Pancreas (tissue), 10 donors: ENCODE data around the gene RPS26. TPM values are rescaled to one million over a fixed set of nuclear protein-coding genes. Genes with fewer than 3 reads are reported as not detected.

Experiments used
- ATAC-seq, 4 donors: fragments of 200-7000 bp; cut with Tn5 transposase; one replicate each; pipeline versions ENCODE4 v1.8.0 to v1.9.1; 2020; ENCODE audit warnings: mild to moderate bottlenecking in 4 of 4, moderate library complexity in 4 of 4
- DNase-seq, 6 donors: peaks; one replicate each; pipeline ENCODE4 v3.0.0-alpha.2; 2020
- FAIRE-seq: peaks from 2 replicates; lab custom pipeline; 2012; peaks lifted over from hg19 to GRCh38; lab: Jason Lieb, UNC
- H3K27ac ChIP-seq, 4 donors: fragments of 200-600 bp; sonication (generic); 1 replicate in 3 of 4; 2 replicates in 1 of 4; pipeline versions ENCODE4 v1.5.0 to v1.8.0; 2020
- H3K27me3 ChIP-seq, 4 donors: fragments of 200-600 bp; one replicate each; pipeline ENCODE4 v1.8.0; 2021
- H3K36me3 ChIP-seq, 3 donors: fragments of 200-600 bp; sonication (generic) in 1 of 3; one replicate each; pipeline versions ENCODE4 v1.5.0 to v1.8.0; 2020 to 2021
- H3K4me1 ChIP-seq, 3 donors: fragments of 200-600 bp; one replicate each; pipeline ENCODE4 v1.8.0; 2021
- H3K4me3 ChIP-seq, 4 donors: fragments of 200-600 bp; sonication (generic) in 2 of 4; one replicate each; pipeline versions ENCODE4 v1.5.0 to v1.8.0; 2020 to 2021
- H3K9me3 ChIP-seq, 4 donors: fragments of 200-600 bp; one replicate each; pipeline ENCODE4 v1.8.0; 2021
- WGBS, 2 donors: extraction: QIAGEN DNeasy Blood & Tissue Kit; methylation state at CpG; one replicate each; pipeline ENCODE4 v1.1.7; 2013; 5-methylcytosine and 5-hydroxymethylcytosine counted together
- intact Hi-C, 3 donors: fragments of 100-400 bp; cut with DNase I; formaldehyde crosslinking; loops; one replicate each; pipeline versions ENCODE4 v1.11.1 to v1.14.2; 2022
- polyA plus RNA-seq, 2 donors: library from polyadenylated mRNA; stranded (reverse); fragments of 200-250 nt; gene quantifications; one replicate each; pipeline ENCODE4 v1.2.3, GENCODE V29; 2013
- total RNA-seq, 6 donors: library from RNA; stranded (reverse); fragmentation: NEBNext Ultra II Directional in 4 of 6; extraction: Animal tissue kit (Norgen Biotek cat#: 25700) in 4 of 6; gene quantifications; one replicate each; pipeline versions ENCODE4 v1.2.1 to v1.2.4, GENCODE V29; 2021 to 2023
- TF ChIP-seq, protein P1 (sequence below), 4 donors: fragments of 200-600 bp; sonication (generic) in 3 of 4; IDR thresholded peaks; one replicate each; pipeline versions ENCODE4 v1.5.0 to v1.8.0; 2021; ENCODE audit warnings: antibody characterized with exemption in 4 of 4
- donor health status: healthy with polysubstance abuse.
- donor health status: DM: no; HTN: no; CAD: no; lungs with moderate emphysema.
- donor health status: DM: no; HTN: no; CAD: no.
- donor health status: control.
- donor health status: control.
- donor health status: Bipolar disorder and iron deficiency.
- donor health status: DM: yes; HTN: yes; CAD: no.
- donor health status: DM: no; HTN: no; CAD: no.
- donor health status: DM: no; HTN: no; CAD: no.
- donor health status: DM: yes; HTN: yes; CAD: no.

The RPS26 gene
- total and polyA plus RNA-seq, 8 donors: 13.8 to 593 (median 32.2) TPM

DNA sequence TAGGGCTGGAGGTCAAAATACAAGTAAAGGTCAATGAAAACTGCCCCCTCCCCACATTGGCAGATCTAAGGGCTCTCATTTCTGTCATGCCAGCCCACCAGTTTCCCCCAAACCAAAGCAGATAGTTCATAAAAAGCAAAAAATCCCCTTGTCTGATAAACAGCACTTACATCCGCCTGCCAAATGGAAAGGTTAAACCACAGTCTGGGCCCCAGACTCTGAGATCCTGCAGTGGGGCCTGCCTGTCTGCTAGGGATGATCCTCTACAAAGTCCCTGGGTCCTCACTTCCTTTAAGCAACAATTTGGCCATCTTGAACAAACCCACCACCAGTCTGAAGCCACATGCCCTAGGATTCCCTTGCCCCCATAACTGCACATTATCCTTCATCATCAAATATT is 9.7 kb upstream of the RPS26 start:
- FAIRE-seq (no peak), ATAC-seq (no peak), DNase-seq (no peak)
- Histone ChIP-seq H3K27me3 (no peaks in the 10 kb centered on the region), H3K9me3 (no peaks in the 10 kb centered on the region), H3K4me3 (no peak overlapping the region), H3K27ac (no peak overlapping the region), H3K36me3 (peaks cover 0 to 7% (median 3%) of the 10 kb centered on the region in 3 donors), H3K4me1 (peaks cover 0 to 8% (median 5%) of the 10 kb centered on the region in 3 donors)
- intact Hi-C loops: loop anchor here in 1 of 3 donors (10.0 kb wide), 1 partner anchor 297 kb away; no protein-coding TSS in a partner anchor
- TF ChIP-seq, protein P1, sequence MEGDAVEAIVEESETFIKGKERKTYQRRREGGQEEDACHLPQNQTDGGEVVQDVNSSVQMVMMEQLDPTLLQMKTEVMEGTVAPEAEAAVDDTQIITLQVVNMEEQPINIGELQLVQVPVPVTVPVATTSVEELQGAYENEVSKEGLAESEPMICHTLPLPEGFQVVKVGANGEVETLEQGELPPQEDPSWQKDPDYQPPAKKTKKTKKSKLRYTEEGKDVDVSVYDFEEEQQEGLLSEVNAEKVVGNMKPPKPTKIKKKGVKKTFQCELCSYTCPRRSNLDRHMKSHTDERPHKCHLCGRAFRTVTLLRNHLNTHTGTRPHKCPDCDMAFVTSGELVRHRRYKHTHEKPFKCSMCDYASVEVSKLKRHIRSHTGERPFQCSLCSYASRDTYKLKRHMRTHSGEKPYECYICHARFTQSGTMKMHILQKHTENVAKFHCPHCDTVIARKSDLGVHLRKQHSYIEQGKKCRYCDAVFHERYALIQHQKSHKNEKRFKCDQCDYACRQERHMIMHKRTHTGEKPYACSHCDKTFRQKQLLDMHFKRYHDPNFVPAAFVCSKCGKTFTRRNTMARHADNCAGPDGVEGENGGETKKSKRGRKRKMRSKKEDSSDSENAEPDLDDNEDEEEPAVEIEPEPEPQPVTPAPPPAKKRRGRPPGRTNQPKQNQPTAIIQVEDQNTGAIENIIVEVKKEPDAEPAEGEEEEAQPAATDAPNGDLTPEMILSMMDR (IDR thresholded peaks at IDR 0.05): no peak
- WGBS, 2 donors: 87 to 94% methylated on average over 1 of the region's 1 CpG

DNA sequence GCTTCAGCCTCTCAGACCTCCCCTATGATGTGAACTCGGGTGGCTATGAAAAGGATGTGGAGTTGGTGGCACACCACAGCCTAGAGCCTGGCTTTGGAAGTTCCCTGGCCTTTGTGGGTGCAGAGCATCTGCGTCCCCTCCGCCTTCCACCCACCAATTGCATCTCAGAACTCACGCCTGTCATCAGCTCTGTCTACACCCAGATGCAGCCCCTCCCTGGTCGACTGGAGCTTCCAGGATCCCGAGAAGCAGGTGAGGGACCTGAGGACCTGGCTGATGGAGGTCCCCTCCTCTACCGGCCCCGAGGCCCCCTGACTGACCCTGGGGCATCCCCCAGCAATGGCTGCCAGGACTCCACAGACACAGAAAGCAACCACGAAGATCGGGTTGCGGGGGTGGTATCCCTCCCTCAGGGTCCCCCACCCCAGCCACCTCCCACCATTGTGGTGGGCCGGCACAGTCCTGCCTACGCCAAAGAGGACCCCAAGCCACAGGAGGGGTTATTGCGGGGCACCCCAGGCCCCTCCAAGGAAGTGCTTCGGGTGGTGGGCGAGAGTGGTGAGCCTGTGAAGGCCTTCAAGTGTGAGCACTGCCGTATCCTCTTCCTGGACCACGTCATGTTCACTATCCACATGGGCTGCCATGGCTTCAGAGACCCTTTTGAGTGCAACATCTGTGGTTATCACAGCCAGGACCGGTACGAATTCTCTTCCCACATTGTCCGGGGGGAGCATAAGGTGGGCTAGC is 7.0 kb upstream of the RPS26 start:
- ATAC-seq (no peak), FAIRE-seq (no peak), DNase-seq (no peak)
- no peak overlapping the region for H3K4me3 ChIP-seq
- intact Hi-C loops: loop anchor here in 1 of 3 donors (5.0 to 10.0 kb wide), 2 partner anchors 37 to 300 kb away; partner anchors contain the start of gene SUOX
- no peak overlapping the region for H3K27ac ChIP-seq
- TF ChIP-seq, protein P1 (IDR thresholded peaks at IDR 0.05): no peak
- H3K4me1 ChIP-seq: no peaks in the 10 kb centered on the region
- peaks cover 0 to 7% (median 3%) of the 10 kb centered on the region in 3 donors for H3K36me3 ChIP-seq
- H3K9me3 ChIP-seq: no peaks in the 10 kb centered on the region
- no peaks in the 10 kb centered on the region for H3K27me3 ChIP-seq
- WGBS, 2 donors: 83 to 87% methylated on average over 21 of the region's 21 CpGs

DNA sequence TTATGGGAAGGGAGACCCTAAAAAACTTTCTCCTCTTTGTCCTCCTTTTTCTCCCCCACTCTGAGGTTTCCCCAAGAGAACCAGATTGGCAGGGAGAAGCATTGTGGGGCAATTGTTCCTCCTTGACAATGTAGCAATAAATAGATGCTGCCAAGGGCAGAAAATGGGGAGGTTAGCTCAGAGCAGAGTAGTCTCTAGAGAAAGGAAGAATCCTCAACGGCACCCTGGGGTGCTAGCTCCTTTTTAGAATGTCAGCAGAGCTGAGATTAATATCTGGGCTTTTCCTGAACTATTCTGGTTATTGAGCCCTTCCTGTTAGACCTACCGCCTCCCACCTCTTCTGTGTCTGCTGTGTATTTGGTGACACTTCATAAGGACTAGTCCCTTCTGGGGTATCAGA is 4.6 kb upstream of the RPS26 start:
- 62 to 70% methylated on average over 2 of the region's 2 CpGs for WGBS, 2 donors
- H3K36me3 ChIP-seq: peaks cover 0 to 7% (median 3%) of the 10 kb centered on the region in 3 donors
- no peaks in the 10 kb centered on the region for H3K27me3 ChIP-seq
- H3K9me3 ChIP-seq: no peaks in the 10 kb centered on the region
- intact Hi-C loops: loop anchor here in 1 of 3 donors (5.0 to 10.0 kb wide), 2 partner anchors 40 to 302 kb away; partner anchors contain the start of gene SUOX
- peaks cover 2 to 5% (median 5%) of the 10 kb centered on the region in 3 donors for H3K4me1 ChIP-seq
- TF ChIP-seq, protein P1 (IDR thresholded peaks at IDR 0.05): no peak
- ATAC-seq (no peak), FAIRE-seq (no peak), DNase-seq (no peak)
- H3K27ac ChIP-seq: no peak overlapping the region
- H3K4me3 ChIP-seq: no peak overlapping the region

DNA sequence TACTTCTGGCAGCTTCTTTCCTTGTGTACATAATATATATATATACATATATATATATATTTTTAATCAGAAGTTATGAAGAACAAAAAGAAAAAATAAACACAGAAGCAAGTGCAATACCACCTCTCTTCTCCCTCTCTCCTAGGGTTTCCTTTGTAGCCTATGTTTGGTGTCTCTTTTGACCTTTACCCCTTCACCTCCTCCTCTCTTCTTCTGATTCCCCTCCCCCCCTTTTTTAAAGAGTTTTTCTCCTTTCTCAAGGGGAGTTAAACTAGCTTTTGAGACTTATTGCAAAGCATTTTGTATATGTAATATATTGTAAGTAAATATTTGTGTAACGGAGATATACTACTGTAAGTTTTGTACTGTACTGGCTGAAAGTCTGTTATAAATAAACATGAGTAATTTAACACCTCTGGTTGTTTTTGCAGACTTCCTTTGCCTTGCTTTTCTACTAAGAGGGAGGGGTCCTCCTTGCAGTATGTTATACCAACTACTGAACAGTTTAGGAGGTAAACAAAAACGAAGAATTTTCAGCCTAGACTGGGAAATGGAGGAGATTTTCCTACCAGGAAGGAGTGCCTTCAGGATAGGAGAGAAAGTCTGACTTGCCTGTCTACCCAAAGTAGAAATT is 3.6 kb upstream of the RPS26 start:
- intact Hi-C loops: loop anchor here in 1 of 3 donors (5.0 to 10.0 kb wide), 2 partner anchors 41 to 303 kb away; partner anchors contain the start of gene SUOX
- Histone ChIP-seq H3K4me1 (peaks cover 5 to 9% (median 5%) of the 10 kb centered on the region in 3 donors), H3K27me3 (no peaks in the 10 kb centered on the region), H3K9me3 (no peaks in the 10 kb centered on the region), H3K36me3 (peaks cover 0 to 7% (median under 1%) of the 10 kb centered on the region in 3 donors), H3K4me3 (no peak overlapping the region), H3K27ac (no peak overlapping the region)
- no peak for ATAC-seq
- TF ChIP-seq, protein P1 (IDR thresholded peaks at IDR 0.05): no peak
- no peak for DNase-seq
- WGBS, 2 donors: 46% methylated on average over 2 of the region's 2 CpGs
- no peak for FAIRE-seq
